DLD1 (cell line): ENCODE results near the gene USP24.

ENCODE experiments used
- in situ Hi-C: cut with HindIII; loops from 2 replicates; pipeline ENCODE4 v1.10.0; 2017; ENCODE audit warnings: low sequenced_read_pairs

USP24 gene

GRCh38 chr1:55170426-55170825, 44.7 kb downstream of the USP24 start:
- in situ Hi-C loops: no loop called here

DNA sequence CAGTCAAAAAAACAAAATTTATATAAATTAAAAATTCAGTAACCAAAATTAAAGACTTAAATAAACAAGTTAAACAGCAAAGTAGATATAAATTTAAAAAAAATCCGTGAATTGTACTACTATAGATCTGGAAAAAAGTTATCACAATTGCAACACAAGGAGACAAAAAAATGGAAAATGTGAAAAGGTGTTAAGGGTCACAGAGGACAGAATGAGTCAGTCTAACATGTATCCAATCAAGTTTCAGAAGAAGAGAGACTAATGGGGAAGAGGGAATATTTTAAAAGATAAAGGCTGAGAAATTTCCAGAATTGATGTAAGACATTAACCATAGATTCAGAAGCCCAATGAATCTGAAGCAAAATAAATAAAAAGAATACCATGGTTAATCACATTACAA, 46.0 kb downstream of the USP24 start:
- in situ Hi-C loops: no loop called here

- in situ Hi-C loops: no loop called here
These were observed 46.8 kb downstream of the USP24 start for GRCh38 chr1:55168353-55168752.

GRCh38 chr1:55167224-55167871, 47.8 kb downstream of the USP24 start:
- in situ Hi-C loops: no loop called here

GRCh38 chr1:55164906-55165305, 50.3 kb downstream of the USP24 start:
- in situ Hi-C loops: no loop called here

GRCh38 chr1:55159571-55159970, 55.6 kb downstream of the USP24 start:
- in situ Hi-C loops: no loop called here

- in situ Hi-C loops: no loop called here
These were observed 58.6 kb downstream of the USP24 start for GRCh38 chr1:55156608-55157007.

- in situ Hi-C loops: no loop called here
These were observed 59.1 kb downstream of the USP24 start for GRCh38 chr1:55156093-55156492.

DNA sequence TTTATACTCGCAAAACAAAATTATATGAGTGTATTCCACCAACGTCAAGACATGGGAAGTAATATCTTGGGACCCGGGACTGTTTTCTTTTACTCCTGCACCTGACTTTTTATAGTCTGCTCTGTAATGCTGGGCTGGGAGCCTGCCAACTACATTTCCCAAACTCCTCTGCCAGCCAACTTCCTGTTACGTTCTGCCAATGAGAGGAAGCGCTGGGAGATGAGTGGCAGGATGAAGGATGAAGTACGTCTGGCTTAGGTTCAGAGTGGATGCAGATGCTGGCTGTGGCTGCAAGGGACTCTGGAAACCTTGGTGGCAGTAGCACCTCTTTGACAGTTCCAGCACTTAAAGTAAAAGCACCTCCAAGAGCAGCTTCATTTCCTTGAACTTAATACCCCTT, 59.6 kb downstream of the USP24 start:
- in situ Hi-C loops: no loop called here

GRCh38 chr1:55154616-55155015, 60.5 kb downstream of the USP24 start:
- in situ Hi-C loops: no loop called here

GRCh38 chr1:55153031-55153430, 62.1 kb downstream of the USP24 start:
- in situ Hi-C loops: no loop called here

DNA sequence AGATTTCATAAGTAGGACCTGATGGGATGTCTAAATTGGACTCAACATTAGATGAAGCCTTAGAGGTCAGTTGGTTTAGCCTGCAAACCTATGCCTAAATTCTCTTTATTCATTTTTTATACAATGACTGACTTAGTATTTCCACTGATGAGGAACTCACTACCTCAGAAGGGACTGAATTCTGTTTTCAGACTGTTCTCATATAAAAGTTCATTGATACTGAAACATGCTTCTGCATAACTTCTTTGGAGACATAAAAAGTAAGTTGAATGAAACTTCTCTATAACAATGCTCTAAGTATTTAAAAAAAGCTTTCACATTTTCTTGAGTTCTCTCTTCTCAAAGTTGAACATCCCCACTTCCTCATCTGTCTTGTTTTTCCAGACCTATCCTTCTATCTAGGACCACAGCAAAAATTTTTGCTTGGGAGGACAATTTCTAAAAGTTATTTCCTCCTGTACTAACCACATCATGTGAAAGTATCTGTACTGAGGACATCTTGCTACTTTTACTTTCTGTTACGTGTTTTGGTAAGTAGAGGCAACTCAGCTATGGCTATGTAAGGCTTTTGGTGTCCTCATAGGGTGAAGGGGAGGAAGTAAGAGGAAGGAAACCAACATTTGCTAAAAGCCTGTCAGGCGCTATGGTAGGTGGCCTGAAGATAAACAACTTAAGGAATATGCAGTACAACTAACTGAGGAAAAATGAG, 64.1 kb downstream of the USP24 start:
- in situ Hi-C loops: no loop called here

DNA sequence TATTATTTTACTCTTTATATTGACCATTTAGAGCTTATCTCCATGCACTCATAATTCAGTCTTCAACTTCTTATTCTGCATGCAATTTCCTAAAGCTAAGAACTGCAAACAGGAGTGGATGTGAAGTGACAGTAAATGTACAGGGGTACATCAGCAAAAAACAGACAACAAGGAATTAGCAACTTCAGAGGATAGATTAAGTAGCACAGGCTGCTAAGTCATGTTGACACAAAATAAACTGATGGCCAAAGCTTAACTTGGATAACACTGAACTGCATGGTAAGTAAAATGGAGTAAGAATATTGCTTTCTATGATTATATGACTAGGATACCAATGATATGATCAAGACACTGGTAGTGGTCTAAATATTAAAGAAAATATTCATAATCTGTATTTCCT, 66.5 kb downstream of the USP24 start:
- in situ Hi-C loops: loop anchor here (25.0 kb wide), 1 partner anchor 114 kb away; no protein-coding TSS in a partner anchor

- in situ Hi-C loops: loop anchor here (25.0 kb wide), 1 partner anchor 115 kb away; no protein-coding TSS in a partner anchor
These were observed 67.6 kb downstream of the USP24 start for GRCh38 chr1:55147524-55147923.

GRCh38 chr1:55146781-55147180, 68.4 kb downstream of the USP24 start:
- in situ Hi-C loops: loop anchor here (25.0 kb wide), 1 partner anchor 116 kb away; no protein-coding TSS in a partner anchor

DNA sequence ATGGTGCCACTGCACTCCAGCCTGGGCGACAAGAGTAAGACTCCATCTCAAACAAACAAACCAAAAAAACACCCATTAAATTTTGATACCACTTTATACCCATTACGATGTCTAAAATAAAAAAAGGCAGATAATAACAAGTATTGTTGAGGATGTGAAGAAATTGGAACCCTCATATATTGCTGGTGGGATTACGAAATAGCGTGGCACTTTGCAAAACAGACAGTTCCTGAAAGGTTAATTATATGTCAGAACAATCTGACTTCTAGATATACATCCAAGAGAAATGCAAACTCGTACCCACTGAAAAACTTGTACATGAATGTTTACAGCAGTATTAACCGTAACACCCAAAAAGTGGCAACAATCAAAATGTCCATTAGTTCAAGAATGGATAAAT, 70.3 kb downstream of the USP24 start:
- in situ Hi-C loops: loop anchor here (25.0 kb wide), 1 partner anchor 117 kb away; no protein-coding TSS in a partner anchor

DNA sequence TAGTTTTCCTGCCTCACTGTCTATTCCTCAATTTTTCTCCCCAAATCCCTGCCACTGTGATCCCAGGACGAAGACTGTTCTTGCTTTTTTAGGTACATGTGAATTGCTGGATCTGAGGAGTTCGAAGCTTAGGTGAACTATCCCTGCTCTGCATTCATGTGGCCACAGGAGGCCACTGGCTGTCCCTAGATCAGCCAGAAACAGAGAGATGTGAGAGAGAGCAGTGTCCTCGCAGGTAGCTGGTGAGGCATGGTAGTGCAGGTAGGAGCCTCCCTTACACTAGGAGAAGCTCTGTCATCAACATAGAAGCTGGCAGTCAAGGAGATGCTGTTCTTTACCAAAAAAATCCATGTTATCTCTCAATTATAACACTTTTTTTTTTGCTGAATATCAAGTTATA, 71.5 kb downstream of the USP24 start:
- in situ Hi-C loops: loop anchor here (25.0 kb wide), 1 partner anchor 119 kb away; no protein-coding TSS in a partner anchor

DNA sequence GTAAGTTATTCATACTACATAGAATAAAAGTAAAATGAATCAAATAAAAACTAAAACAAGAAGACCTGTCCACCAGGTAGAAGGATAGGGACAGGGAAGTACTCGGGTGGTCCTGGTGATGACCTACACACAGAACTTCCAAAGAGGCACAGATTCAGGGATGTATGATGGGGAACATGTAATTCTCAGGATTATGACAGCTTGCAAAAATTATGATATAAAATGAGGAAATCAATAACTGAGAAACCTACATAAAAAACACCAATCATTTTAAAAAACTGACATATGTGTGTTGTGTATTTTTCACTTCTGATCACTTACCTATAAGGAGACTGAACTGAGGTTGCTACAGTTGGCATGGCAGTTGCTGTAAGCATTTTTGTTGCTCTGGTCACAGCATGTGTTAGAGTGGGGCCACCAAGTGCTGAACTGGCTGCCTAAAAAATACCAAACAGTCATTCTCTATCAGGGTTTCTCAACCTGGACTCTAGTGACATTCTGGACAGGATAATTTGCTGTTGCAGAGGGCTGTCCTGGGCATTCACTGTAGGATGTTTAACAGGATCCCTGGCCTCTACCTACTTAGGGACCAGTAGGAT, 73.8 kb downstream of the USP24 start:
- in situ Hi-C loops: loop anchor here (25.0 kb wide), 1 partner anchor 121 kb away; no protein-coding TSS in a partner anchor

- in situ Hi-C loops: loop anchor here (25.0 kb wide), 1 partner anchor 122 kb away; no protein-coding TSS in a partner anchor
These were observed 74.6 kb downstream of the USP24 start for GRCh38 chr1:55140546-55140983.

- in situ Hi-C loops: loop anchor here (25.0 kb wide), 1 partner anchor 122 kb away; no protein-coding TSS in a partner anchor
These were observed 75.0 kb downstream of the USP24 start for GRCh38 chr1:55140137-55140536.

DNA sequence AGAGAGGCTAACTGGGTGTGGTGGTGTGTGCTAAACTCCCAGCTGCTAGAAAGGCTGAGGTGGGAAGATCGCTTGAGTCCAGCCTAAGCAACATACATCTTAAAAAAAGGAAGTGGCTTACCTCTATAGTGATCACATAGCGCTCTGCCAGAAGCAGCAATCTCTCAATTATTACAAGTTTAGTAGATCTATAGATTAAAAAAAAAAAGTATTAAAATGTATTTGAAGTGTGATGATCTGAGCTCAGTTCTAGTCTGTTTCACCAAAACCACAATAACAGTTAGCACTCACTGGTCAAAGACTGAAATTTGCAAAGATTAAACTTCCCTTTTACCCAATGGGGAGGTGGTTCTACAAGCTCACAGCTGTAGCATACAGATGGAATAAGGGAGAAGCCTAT, 76.3 kb downstream of the USP24 start:
- in situ Hi-C loops: loop anchor here (25.0 kb wide), 1 partner anchor 123 kb away; no protein-coding TSS in a partner anchor
